ENCODE measurements around the gene SPSB3. TPM values are rescaled to one million over a fixed set of nuclear protein-coding genes. Genes with fewer than 3 reads are reported as not detected.

SPSB3 gene
- total RNA-seq, 1 experiment from 2014 or later, result 22.2 TPM

DNA sequence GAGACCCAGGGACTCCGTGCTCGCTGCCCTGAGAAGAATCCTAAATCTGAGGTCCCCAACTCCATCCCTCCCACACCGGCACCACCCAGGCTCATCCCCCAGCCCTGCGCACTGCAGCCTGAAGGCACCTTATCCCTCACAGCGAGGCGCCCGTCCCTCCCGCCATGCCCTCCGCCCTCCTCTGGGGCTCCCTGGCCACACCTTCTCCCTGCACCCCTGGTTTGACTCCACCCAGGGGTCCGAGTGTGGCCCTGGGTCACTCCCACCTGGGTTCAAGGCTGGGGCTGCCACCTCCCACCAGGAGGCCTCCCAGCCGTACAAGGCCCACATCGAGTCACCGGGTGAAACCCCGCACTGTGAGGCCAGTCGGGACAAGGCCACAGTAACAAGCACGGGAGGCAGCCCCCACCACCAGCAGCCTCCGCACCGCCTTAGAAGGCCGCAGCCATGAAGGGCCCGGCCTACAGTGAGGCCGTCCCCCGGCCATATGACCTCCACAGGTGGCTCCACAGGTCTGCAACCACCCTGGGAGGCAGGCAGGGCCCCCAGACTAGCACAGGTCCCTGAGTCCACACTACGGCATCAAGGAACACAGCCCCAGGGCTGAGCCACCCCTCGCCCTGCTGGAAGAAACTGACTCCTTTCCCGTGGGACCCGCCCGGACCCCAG lies 36.0 kb upstream of the SPSB3 start:
- H3K36me3 Mint-ChIP-seq (ENCODE audit: insufficient read depth, unreplicated experiment), result peaks cover 52% of the 10 kb centered on the region
- CTCF ChIA-PET, result no interaction called here
- intact Hi-C loops (cut with micrococcal nuclease), result no loop called here
- no peak for DNase-seq (ENCODE audit: unreplicated experiment)
- no peaks in the 10 kb centered on the region for H3K9me3 Mint-ChIP-seq (ENCODE audit: unreplicated experiment)
- H3K4me3 Mint-ChIP-seq (ENCODE audit: unreplicated experiment), result no peak overlapping the region
- BruUV-seq (replicated peaks), result no TSS peak
- H3K27ac Mint-ChIP-seq (ENCODE audit: low read depth, unreplicated experiment), result no peak overlapping the region
- POLR2A ChIA-PET, result no interaction called here
- no peaks in the 10 kb centered on the region for H3K27me3 Mint-ChIP-seq (ENCODE audit: insufficient read depth, unreplicated experiment)
- TF ChIP-seq, protein P1, sequence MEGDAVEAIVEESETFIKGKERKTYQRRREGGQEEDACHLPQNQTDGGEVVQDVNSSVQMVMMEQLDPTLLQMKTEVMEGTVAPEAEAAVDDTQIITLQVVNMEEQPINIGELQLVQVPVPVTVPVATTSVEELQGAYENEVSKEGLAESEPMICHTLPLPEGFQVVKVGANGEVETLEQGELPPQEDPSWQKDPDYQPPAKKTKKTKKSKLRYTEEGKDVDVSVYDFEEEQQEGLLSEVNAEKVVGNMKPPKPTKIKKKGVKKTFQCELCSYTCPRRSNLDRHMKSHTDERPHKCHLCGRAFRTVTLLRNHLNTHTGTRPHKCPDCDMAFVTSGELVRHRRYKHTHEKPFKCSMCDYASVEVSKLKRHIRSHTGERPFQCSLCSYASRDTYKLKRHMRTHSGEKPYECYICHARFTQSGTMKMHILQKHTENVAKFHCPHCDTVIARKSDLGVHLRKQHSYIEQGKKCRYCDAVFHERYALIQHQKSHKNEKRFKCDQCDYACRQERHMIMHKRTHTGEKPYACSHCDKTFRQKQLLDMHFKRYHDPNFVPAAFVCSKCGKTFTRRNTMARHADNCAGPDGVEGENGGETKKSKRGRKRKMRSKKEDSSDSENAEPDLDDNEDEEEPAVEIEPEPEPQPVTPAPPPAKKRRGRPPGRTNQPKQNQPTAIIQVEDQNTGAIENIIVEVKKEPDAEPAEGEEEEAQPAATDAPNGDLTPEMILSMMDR (IDR thresholded peaks at IDR 0.05; ENCODE audit: unreplicated experiment), result no peak
- H3K4me1 Mint-ChIP-seq (ENCODE audit: insufficient read depth, unreplicated experiment), result no peaks in the 10 kb centered on the region

DNA sequence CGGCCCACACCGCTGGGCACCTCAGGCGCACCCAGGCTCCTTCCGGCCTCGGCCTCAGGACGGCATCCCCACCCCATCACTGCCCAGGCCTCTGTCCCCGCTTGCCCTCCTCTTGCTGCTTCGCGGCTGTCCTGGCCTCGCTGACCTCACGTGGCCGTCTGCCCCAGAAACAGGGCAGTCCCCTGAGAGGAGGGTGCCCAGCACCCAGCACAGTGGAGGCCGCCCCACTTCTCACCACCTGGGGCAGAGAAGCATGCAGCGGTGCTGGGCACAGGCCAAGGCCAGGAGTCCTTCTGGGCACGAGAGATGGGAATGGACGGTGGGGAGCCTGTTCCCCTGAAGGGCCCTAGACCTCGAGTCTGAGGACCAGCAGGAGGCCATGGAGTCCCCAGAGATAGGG lies 35.3 kb upstream of the SPSB3 start:
- Mint-ChIP-seq H3K4me3 (ENCODE audit: unreplicated experiment) (no peak overlapping the region), H3K27ac (ENCODE audit: low read depth, unreplicated experiment) (no peak overlapping the region), H3K27me3 (ENCODE audit: insufficient read depth, unreplicated experiment) (no peaks in the 10 kb centered on the region), H3K9me3 (ENCODE audit: unreplicated experiment) (no peaks in the 10 kb centered on the region), H3K4me1 (ENCODE audit: insufficient read depth, unreplicated experiment) (no peaks in the 10 kb centered on the region), H3K36me3 (ENCODE audit: insufficient read depth, unreplicated experiment) (peaks cover 58% of the 10 kb centered on the region)
- ChIA-PET POLR2A (no interaction called here), CTCF (interaction anchor here (0.7 kb wide), 1 partner anchor 189 kb away, joined by 3 read pairs; no protein-coding TSS in a partner anchor)
- TF ChIP-seq, protein P1 (IDR thresholded peaks at IDR 0.05; ENCODE audit: unreplicated experiment), result no peak
- intact Hi-C loops (cut with micrococcal nuclease), result no loop called here
- BruUV-seq (replicated peaks), result no TSS peak
- DNase-seq (ENCODE audit: unreplicated experiment), result no peak

DNA sequence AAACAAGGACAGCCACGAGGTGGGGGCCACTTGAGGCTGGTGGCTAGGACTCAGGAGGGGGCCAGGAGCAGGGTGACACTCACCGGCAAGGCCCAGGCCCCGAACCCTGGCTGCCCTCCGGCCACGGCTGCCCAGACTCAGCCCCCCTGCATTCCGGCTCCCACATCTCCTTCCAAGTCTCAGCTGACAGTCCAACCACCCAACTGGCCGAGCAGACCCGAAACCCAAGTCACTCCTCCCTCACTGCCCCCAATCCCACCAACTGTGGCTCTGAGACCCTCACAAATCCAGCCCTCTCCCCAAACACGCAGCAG lies 34.9 kb upstream of the SPSB3 start:
- DNase-seq (ENCODE audit: unreplicated experiment), result no peak
- H3K4me3 Mint-ChIP-seq (ENCODE audit: unreplicated experiment), result no peak overlapping the region
- no peaks in the 10 kb centered on the region for H3K9me3 Mint-ChIP-seq (ENCODE audit: unreplicated experiment)
- ChIA-PET POLR2A (no interaction called here), CTCF (interaction anchor here (0.7 kb wide), 1 partner anchor 188 kb away, joined by 3 read pairs; no protein-coding TSS in a partner anchor)
- H3K27ac Mint-ChIP-seq (ENCODE audit: low read depth, unreplicated experiment), result no peak overlapping the region
- H3K4me1 Mint-ChIP-seq (ENCODE audit: insufficient read depth, unreplicated experiment), result no peaks in the 10 kb centered on the region
- BruUV-seq (replicated peaks), result no TSS peak
- TF ChIP-seq, protein P1 (IDR thresholded peaks at IDR 0.05; ENCODE audit: unreplicated experiment), result no peak
- H3K36me3 Mint-ChIP-seq (ENCODE audit: insufficient read depth, unreplicated experiment), result peaks cover 60% of the 10 kb centered on the region
- intact Hi-C loops (cut with micrococcal nuclease), result no loop called here
- no peaks in the 10 kb centered on the region for H3K27me3 Mint-ChIP-seq (ENCODE audit: insufficient read depth, unreplicated experiment)

DNA sequence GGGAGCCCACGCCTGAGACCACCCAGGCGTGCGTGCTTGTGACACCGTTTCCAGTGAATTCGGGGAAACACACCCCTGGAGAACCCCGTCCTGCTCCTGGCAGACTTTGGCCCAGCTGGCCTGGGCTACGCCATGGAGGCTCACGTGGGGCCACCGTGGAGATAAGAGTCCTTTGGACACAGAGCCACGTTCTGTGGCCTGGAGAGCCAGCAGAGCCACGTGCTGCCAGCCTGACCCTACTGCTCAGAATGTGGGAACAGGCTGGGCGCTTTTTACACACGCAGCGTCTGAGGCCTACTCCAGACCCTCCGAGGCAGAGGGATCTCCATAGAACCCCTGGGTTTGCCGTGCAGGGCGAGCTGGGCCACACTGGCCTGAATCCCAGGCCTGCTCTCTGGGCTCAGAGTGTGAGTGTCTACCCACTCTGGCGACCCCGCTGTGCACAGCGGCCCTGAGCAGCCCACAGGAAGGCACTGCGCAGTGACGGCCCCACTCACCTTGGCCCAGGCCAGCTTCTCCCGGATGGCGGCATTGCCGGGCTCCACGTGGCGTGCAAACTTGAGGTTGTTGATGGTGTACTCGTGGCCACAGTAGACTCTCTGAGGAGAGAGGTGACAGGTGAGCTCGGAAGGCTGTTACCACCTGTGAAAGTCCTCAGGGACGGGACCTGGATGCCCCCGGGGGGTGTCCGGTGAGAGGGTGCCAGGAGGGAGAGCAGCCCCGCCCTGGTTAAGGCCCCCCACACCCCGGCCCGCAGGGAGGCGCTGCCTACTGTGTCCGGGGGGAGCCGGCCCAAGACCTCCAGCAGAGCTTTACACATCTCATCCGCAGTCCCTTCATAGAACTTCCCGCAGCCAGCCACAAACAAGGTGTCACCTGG lies 34.3 kb upstream of the SPSB3 start:
- H3K9me3 Mint-ChIP-seq (ENCODE audit: unreplicated experiment), result no peaks in the 10 kb centered on the region
- H3K27ac Mint-ChIP-seq (ENCODE audit: low read depth, unreplicated experiment), result no peak overlapping the region
- no peaks in the 10 kb centered on the region for H3K4me1 Mint-ChIP-seq (ENCODE audit: insufficient read depth, unreplicated experiment)
- BruUV-seq (replicated peaks), result no TSS peak
- TF ChIP-seq, protein P1 (IDR thresholded peaks at IDR 0.05; ENCODE audit: unreplicated experiment), result no peak
- no peak overlapping the region for H3K4me3 Mint-ChIP-seq (ENCODE audit: unreplicated experiment)
- ChIA-PET POLR2A (no interaction called here), CTCF (interaction anchor here (0.7 kb wide), 1 partner anchor 188 kb away, joined by 3 read pairs; no protein-coding TSS in a partner anchor)
- H3K27me3 Mint-ChIP-seq (ENCODE audit: insufficient read depth, unreplicated experiment), result no peaks in the 10 kb centered on the region
- H3K36me3 Mint-ChIP-seq (ENCODE audit: insufficient read depth, unreplicated experiment), result peaks cover 56% of the 10 kb centered on the region
- DNase-seq (ENCODE audit: unreplicated experiment), result no peak
- intact Hi-C loops (cut with micrococcal nuclease), result no loop called here
